Ishikawa (cell line): ENCODE data around the gene APC2.

Experiments
- CEBPB ChIP-seq: IDR thresholded peaks from 2 replicates; pipeline ENCODE4 v1.6.1; 2012
- CREB1 ChIP-seq: IDR thresholded peaks from 2 replicates; pipeline ENCODE4 v1.6.1; 2012; ENCODE audit warnings: low read depth
- EGR1 ChIP-seq: IDR thresholded peaks from 2 replicates; pipeline ENCODE4 v1.6.1; 2012
- EP300 ChIP-seq: IDR thresholded peaks from 2 replicates; pipeline ENCODE4 v1.6.1; 2012; ENCODE audit warnings: borderline replicate concordance
- FOXM1 ChIP-seq: IDR thresholded peaks from 2 replicates; pipeline ENCODE4 v1.6.1; 2012; ENCODE audit warnings: low read depth, borderline replicate concordance
- NFIC ChIP-seq: IDR thresholded peaks from 2 replicates; pipeline ENCODE4 v1.6.1; 2012
- RAD21 ChIP-seq: IDR thresholded peaks from 2 replicates; pipeline ENCODE4 v1.6.1; 2012; ENCODE audit warnings: low read depth
- TAF1 ChIP-seq: IDR thresholded peaks from 2 replicates; pipeline ENCODE4 v1.6.1; 2012; ENCODE audit warnings: low read depth, mild to moderate bottlenecking
- TCF12 ChIP-seq: IDR thresholded peaks from 2 replicates; pipeline ENCODE4 v1.6.1; 2012; ENCODE audit warnings: low read depth
- TEAD4 ChIP-seq: IDR thresholded peaks from 2 replicates; pipeline ENCODE4 v1.6.1; 2012
- YY1 ChIP-seq: IDR thresholded peaks from 2 replicates; pipeline ENCODE4 v1.6.1; 2012; ENCODE audit warnings: low read depth
- ZBTB7A ChIP-seq: IDR thresholded peaks from 2 replicates; pipeline ENCODE4 v1.6.1; 2012; ENCODE audit warnings: low read depth
- TF ChIP-seq, protein P1 (sequence below): IDR thresholded peaks from 2 replicates; pipeline ENCODE4 v1.6.1; 2012
- TF ChIP-seq, protein P2 (sequence below): IDR thresholded peaks from 2 replicates; pipeline ENCODE4 v1.6.1; 2012
- TF ChIP-seq, protein P3 (sequence below): IDR thresholded peaks from 2 replicates; pipeline ENCODE4 v1.6.1; 2012; ENCODE audit warnings: low read depth, mild to moderate bottlenecking

Gene APC2

DNA sequence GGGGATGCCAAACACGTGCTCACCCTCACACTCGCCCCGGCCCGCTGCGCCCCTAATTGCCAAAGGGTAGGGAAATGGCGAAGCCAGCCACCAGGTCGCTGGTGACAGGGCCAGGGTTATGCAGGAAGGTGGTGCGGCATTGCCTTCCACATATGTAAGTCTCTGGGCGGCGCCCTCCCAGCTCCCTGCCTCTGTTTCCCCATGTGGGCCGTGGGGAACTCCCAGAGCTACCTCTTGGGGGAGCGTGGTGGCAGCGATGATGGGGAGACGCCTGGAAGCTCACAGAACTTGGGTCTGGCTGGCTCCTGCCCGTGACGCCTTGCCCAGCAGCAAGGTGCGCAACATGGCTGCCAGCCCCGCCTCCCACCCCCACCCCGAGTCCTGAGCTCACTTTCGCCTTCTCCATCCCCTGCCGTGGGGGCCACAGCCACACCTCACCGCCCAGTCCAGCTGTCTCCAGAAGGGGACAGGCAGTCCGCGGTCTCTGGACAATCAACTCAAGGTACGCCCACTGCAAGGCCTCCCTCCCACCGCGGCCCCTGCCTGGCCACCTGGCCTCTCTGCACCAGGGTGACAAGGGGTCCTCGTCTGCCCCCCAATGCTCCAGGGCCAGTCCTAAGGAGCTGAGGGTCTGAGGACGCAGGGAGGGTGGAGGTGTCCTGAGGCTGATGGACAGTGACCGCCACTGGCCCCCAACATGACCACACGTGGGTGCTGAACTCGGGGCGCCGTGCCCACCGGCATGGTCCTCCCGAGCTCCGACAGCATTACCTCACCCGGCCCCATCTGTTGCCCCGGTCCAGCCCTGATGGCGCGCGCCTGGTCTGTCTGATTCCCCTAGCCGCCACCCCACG, 22.5 kb downstream of the APC2 start:
- TF ChIP-seq RAD21 (no peak), YY1 (0 out of 2 replicates have a peak, but pooled peaks have one; percentile 14)

DNA sequence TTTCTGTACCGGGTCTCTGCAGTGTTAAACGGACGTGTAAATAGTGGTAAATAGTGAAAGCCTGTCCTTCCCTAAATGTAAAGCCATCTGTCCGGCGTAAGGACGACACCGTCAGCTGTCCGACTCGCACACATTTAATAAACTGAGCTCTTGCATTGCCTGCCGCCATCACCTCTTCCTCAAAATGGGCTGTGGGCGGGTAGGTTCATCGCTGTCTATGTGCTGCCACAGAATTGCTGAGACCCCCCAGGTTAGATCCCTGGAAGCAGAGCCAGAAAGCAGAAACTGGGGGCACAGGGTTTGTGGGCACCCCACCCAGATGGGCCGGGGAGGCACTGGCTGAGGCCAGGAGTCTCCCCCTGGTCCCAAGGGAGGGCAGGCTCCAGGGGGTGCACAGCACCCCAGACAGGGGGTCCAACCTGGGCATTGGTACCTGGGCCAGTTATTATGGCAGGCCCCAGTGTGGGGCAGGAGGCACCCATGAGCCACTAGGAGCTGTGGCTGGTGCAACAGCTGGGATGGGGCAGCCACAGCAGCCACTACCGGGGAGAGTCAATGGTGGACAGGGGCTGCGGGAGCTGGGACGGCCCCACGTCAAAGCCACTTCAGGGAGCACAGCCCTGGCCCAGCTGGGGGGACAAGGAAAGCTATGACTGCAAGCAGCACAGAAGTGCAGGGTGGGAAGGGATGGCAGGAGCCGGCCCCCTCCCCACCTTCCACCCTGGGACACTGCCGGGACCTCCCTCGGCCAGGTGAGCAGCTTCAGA, 23.3 kb downstream of the APC2 start:
- TF ChIP-seq FOXM1 (no peak), CEBPB (no peak), EGR1 (no peak), NFIC (no peak), YY1 (no peak), RAD21 (no peak), TCF12 (no peak), TEAD4 (no peak), TAF1 (no peak), ZBTB7A (no peak), CREB1 (no peak), EP300 (no peak)
- TF ChIP-seq, protein P1, sequence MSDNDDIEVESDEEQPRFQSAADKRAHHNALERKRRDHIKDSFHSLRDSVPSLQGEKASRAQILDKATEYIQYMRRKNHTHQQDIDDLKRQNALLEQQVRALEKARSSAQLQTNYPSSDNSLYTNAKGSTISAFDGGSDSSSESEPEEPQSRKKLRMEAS: no peak
- TF ChIP-seq, protein P2, sequence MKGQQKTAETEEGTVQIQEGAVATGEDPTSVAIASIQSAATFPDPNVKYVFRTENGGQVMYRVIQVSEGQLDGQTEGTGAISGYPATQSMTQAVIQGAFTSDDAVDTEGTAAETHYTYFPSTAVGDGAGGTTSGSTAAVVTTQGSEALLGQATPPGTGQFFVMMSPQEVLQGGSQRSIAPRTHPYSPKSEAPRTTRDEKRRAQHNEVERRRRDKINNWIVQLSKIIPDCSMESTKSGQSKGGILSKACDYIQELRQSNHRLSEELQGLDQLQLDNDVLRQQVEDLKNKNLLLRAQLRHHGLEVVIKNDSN: no peak
- TF ChIP-seq, protein P3, sequence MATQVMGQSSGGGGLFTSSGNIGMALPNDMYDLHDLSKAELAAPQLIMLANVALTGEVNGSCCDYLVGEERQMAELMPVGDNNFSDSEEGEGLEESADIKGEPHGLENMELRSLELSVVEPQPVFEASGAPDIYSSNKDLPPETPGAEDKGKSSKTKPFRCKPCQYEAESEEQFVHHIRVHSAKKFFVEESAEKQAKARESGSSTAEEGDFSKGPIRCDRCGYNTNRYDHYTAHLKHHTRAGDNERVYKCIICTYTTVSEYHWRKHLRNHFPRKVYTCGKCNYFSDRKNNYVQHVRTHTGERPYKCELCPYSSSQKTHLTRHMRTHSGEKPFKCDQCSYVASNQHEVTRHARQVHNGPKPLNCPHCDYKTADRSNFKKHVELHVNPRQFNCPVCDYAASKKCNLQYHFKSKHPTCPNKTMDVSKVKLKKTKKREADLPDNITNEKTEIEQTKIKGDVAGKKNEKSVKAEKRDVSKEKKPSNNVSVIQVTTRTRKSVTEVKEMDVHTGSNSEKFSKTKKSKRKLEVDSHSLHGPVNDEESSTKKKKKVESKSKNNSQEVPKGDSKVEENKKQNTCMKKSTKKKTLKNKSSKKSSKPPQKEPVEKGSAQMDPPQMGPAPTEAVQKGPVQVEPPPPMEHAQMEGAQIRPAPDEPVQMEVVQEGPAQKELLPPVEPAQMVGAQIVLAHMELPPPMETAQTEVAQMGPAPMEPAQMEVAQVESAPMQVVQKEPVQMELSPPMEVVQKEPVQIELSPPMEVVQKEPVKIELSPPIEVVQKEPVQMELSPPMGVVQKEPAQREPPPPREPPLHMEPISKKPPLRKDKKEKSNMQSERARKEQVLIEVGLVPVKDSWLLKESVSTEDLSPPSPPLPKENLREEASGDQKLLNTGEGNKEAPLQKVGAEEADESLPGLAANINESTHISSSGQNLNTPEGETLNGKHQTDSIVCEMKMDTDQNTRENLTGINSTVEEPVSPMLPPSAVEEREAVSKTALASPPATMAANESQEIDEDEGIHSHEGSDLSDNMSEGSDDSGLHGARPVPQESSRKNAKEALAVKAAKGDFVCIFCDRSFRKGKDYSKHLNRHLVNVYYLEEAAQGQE: no peak

DNA sequence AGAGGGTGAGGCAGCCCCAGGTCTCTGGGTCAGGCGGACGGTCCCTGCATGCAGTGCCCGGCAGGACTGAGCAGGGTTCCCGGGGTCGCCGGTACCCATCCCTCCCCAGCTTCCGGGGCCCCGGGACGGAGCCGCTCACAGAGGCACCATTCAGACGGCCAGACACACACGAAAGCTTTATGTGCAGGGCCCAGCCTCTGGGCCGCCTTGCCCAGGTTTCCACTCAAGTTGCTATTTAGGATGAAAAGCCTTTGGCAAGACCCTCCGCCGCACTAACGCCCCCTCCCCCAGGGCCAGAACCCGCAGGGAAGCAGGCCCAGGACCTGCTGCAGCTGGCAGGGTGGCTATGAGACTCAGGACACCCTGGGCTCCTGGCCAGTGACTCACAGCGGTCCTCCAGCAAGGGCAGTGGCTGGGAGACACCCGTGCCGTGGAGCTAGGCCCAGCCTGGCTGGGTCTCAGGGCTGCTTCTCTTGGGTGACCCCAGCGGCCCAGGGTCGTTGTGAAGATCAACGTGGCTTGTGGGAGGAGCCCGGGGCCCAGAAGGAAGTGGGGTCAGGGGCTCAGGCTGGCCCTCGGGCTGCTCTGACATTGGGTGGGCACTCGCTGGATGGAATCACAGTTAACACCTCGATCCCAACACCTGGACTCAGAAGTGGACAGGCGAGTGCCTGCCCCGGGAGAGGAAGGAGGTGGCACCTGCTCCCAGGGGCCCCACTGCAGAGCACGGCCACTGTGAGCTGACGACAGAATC, 24.3 kb downstream of the APC2 start:
- no peak for TF ChIP-seq NFIC
- no peak for TF ChIP-seq CREB1
- TF ChIP-seq EGR1: no peak
- TF ChIP-seq EP300: no peak
- TF ChIP-seq TEAD4: no peak
- no peak for TF ChIP-seq TAF1
- no peak for TF ChIP-seq RAD21
- TF ChIP-seq, protein P2: no peak

DNA sequence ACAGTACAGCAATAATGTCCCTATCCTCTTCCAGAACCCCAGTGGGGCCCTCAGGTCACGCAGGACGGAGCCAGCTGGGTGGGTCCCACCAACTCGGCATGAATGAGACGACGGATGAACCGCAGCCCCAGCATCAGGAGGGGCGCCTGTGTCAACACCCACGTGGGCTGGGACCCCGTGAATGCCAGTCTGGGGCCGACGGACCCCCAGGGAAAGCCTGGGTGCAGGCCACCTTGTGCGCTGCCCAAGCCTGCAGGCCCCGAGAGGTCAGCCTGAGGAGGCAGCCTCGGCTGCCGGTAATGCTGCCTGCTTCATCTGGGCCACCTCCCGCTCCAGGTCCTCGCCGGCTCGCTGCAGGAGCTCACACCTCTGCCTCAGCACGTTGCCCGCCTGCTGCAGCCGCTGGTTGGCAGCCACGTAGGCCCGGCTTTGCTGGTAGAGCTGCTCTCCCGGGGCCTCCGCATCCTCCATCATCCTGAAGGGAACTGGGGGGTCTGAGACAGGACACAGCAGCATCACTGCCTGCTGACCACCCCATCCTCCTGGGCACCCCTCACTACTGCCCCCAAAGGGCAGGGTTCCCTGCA, 24.9 kb downstream of the APC2 start:
- TF ChIP-seq CREB1 (no peak), TCF12 (no peak), NFIC (no peak), RAD21 (no peak), YY1 (no peak)

DNA sequence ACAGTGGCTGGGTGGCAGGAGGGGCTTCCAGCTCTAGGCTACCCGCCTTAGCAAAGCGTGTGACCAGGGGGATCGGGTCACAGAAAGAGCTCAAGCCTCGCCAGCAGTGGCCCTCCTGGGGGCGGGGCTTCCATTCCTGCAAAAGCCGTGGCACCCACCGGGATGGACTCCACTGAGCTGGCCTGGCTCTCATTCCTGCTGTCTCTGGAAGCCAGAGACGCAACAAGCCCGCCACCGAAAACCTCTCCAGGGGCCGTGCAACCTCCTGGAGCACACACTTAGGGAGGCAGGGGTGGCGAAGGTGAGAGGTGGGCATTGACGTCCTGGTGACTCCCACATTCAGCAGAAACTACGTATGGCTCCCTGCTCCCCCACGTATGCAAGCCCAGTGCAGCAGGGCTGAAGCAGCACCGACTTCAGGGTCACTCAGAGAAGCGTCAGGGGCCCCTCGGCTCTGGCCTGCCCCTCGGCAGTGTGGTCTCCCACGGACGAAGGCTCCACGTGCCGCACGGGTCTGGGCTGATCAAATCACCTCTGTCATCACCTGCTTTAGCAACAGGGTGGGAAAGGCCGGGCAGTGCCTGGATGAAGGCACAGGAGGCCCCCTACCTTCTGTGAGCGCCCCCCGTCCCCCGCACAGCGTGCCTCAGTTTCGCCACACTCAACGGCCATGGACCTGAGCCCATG, 26.0 kb downstream of the APC2 start:
- no peak for TF ChIP-seq EP300
- TF ChIP-seq, protein P3: no peak
- no peak for TF ChIP-seq CREB1
- TF ChIP-seq EGR1: no peak
- no peak for TF ChIP-seq RAD21
- no peak for TF ChIP-seq TAF1
- TF ChIP-seq ZBTB7A: no peak
- TF ChIP-seq YY1: no peak
- no peak for TF ChIP-seq FOXM1
- no peak for TF ChIP-seq NFIC
- no peak for TF ChIP-seq TCF12
- no peak for TF ChIP-seq CEBPB
- TF ChIP-seq TEAD4: no peak
- TF ChIP-seq, protein P1: no peak
- TF ChIP-seq, protein P2: no peak
